ENCODE results near the gene SHISA4. TPM values are rescaled to one million over a fixed set of nuclear protein-coding genes. Genes with fewer than 3 reads are reported as not detected.

SHISA4 gene
- polyA plus RNA-seq, 1 donor from 2014 or later, result 1.5 TPM

- Histone ChIP-seq H3K36me3 (ENCODE audit: insufficient read depth, low read length) (no peaks in the 10 kb centered on the region), H3K9me2 (ENCODE audit: insufficient read depth, low read length) (no peaks in the 10 kb centered on the region), H3K4me3 (ENCODE audit: low read length) (no peak overlapping the region), H3F3A (ENCODE audit: insufficient read depth, low read length, poor library complexity, severe bottlenecking) (no peaks in the 10 kb centered on the region), H3K4me2 (ENCODE audit: low read length) (no peak overlapping the region), H3K9ac (ENCODE audit: low read length) (no peak overlapping the region), H3K27me3 (ENCODE audit: insufficient read depth, low read depth, low read length) (no peaks in the 10 kb centered on the region), H4K20me1 (ENCODE audit: insufficient read depth) (no peaks in the 10 kb centered on the region), H3K9me3 (ENCODE audit: low read length) (no peaks in the 10 kb centered on the region), H3K79me2 (replicated peaks; ENCODE audit: insufficient read depth, low read length) (no peaks in the 10 kb centered on the region), H3K27ac (ENCODE audit: low read length) (no peak overlapping the region), H2AFZ (ENCODE audit: low read depth, low read length) (no peak overlapping the region)
- no peak for TF ChIP-seq EP300 (conservative IDR thresholded peaks at IDR 0.05; ENCODE audit: poor library complexity, severe bottlenecking)
- no peak for TF ChIP-seq CTCF (IDR thresholded peaks at IDR 0.05; ENCODE audit: poor library complexity, severe bottlenecking)
- no peak for TF ChIP-seq SMC3 (conservative IDR thresholded peaks at IDR 0.05; ENCODE audit: poor library complexity)
- no peak for TF ChIP-seq REST (IDR thresholded peaks at IDR 0.05; ENCODE audit: borderline replicate concordance)
- no peak for TF ChIP-seq MXI1 (conservative IDR thresholded peaks at IDR 0.05; ENCODE audit: poor library complexity, severe bottlenecking)
- no peak for TF ChIP-seq RAD21 (conservative IDR thresholded peaks at IDR 0.05)
- no peak for TF ChIP-seq TAF1 (IDR thresholded peaks at IDR 0.05; ENCODE audit: low read depth)
- no peak for TF ChIP-seq POLR2AphosphoS5 (IDR thresholded peaks at IDR 0.05)
- no peak for TF ChIP-seq EZH2 (IDR thresholded peaks at IDR 0.05; ENCODE audit: borderline replicate concordance, insufficient read depth, low read length, poor library complexity, severe bottlenecking)
These were observed 6.5 kb downstream of the SHISA4 start for GRCh38 chr1:201895120-201895665.

- H4K20me1 ChIP-seq (ENCODE audit: insufficient read depth), result no peaks in the 10 kb centered on the region
- no peak overlapping the region for H3K4me3 ChIP-seq (ENCODE audit: low read length)
- H3K9me3 ChIP-seq (ENCODE audit: low read length), result no peaks in the 10 kb centered on the region
- no peak overlapping the region for H3K9ac ChIP-seq (ENCODE audit: low read length)
- no peaks in the 10 kb centered on the region for H3K27me3 ChIP-seq (ENCODE audit: insufficient read depth, low read depth, low read length)
- TF ChIP-seq TAF1 (IDR thresholded peaks at IDR 0.05; ENCODE audit: low read depth) (no peak), CTCF (IDR thresholded peaks at IDR 0.05; ENCODE audit: poor library complexity, severe bottlenecking) (peak; percentile 83), SMC3 (conservative IDR thresholded peaks at IDR 0.05; ENCODE audit: poor library complexity) (peak; percentile 83), RAD21 (conservative IDR thresholded peaks at IDR 0.05) (peak; percentile 79), EZH2 (IDR thresholded peaks at IDR 0.05; ENCODE audit: borderline replicate concordance, insufficient read depth, low read length, poor library complexity, severe bottlenecking) (no peak), REST (IDR thresholded peaks at IDR 0.05; ENCODE audit: borderline replicate concordance) (no peak)
- H3K79me2 ChIP-seq (replicated peaks; ENCODE audit: insufficient read depth, low read length), result no peaks in the 10 kb centered on the region
- no peaks in the 10 kb centered on the region for H3K9me2 ChIP-seq (ENCODE audit: insufficient read depth, low read length)
- H2AFZ ChIP-seq (ENCODE audit: low read depth, low read length), result no peak overlapping the region
- no peaks in the 10 kb centered on the region for H3F3A ChIP-seq (ENCODE audit: insufficient read depth, low read length, poor library complexity, severe bottlenecking)
- no peaks in the 10 kb centered on the region for H3K36me3 ChIP-seq (ENCODE audit: insufficient read depth, low read length)
- no peak overlapping the region for H3K27ac ChIP-seq (ENCODE audit: low read length)
- H3K4me2 ChIP-seq (ENCODE audit: low read length), result no peak overlapping the region
These were observed 7.5 kb downstream of the SHISA4 start for GRCh38 chr1:201895913-201896807.
